SU-DHL-6 (cell line): ENCODE measurements around the gene RAB3GAP1.

ENCODE experiments used
- H2AFZ ChIP-seq: fragments of 200-600 bp; sonication (generic); 2 replicates; pipeline ENCODE4 v1.6.1; 2014; ENCODE audit warnings: low read depth, mild to moderate bottlenecking, moderate library complexity, mixed read lengths, antibody characterized with exemption, low read length; ENCODE audit not compliant: severe bottlenecking
- H3F3A ChIP-seq: fragments of 200-600 bp; shearing (Covaris generic); 2 replicates; pipeline ENCODE4 v1.6.0; 2016; ENCODE audit warnings: antibody characterized with exemption, mild to moderate bottlenecking; ENCODE audit not compliant: insufficient read depth
- H3K27ac ChIP-seq: fragments of 200-600 bp; sonication (generic); 2 replicates; pipeline ENCODE4 v1.5.1; 2016; ENCODE audit warnings: low read depth, mild to moderate bottlenecking, low read length, moderate library complexity, mixed read lengths
- H3K27me3 ChIP-seq: fragments of 200-600 bp; sonication (generic), shearing (Covaris generic); 2 replicates; pipeline ENCODE4 v1.6.0; 2014; ENCODE audit warnings: mild to moderate bottlenecking, low read length
- H3K36me3 ChIP-seq: fragments of 200-600 bp; sonication (generic); 2 replicates; pipeline ENCODE4 v1.6.1; 2014; ENCODE audit warnings: mild to moderate bottlenecking, low read length, mixed read lengths
- H3K4me2 ChIP-seq: fragments of 300-600, 200-600 bp; shearing (Covaris generic), sonication (generic); 2 replicates; pipeline ENCODE4 v1.6.0; 2014; ENCODE audit warnings: low read length, low read depth, mild to moderate bottlenecking; ENCODE audit not compliant: poor library complexity, severe bottlenecking
- H3K4me3 ChIP-seq: fragments of 200-600 bp; sonication (generic); 2 replicates; pipeline ENCODE4 v1.5.1; 2014; ENCODE audit warnings: antibody characterized with exemption, low read length, mild to moderate bottlenecking, mixed read lengths; ENCODE audit not compliant: insufficient read depth, poor library complexity, severe bottlenecking
- H3K79me2 ChIP-seq: fragments of 200-600 bp; sonication (generic); 2 replicates; pipeline ENCODE4 v1.6.1; 2014; ENCODE audit warnings: mild to moderate bottlenecking, low read length, moderate library complexity; ENCODE audit not compliant: insufficient read depth
- H3K9ac ChIP-seq: fragments of 200-600 bp; sonication (generic); 2 replicates; pipeline ENCODE4 v1.7.0; 2014; ENCODE audit warnings: mild to moderate bottlenecking, low read length
- H3K9me2 ChIP-seq: fragments of 200-600 bp; sonication (generic); replicated peaks from 2 replicates; pipeline ENCODE4 v1.6.1; 2014; ENCODE audit warnings: low read length; ENCODE audit not compliant: insufficient read depth
- H3K9me3 ChIP-seq: fragments of 200-600 bp; sonication (generic); 2 replicates; pipeline ENCODE4 v1.6.1; 2014; ENCODE audit warnings: low read length, mixed read lengths; ENCODE audit not compliant: insufficient read depth
- H4K20me1 ChIP-seq: fragments of 200-600 bp; sonication (generic); 2 replicates; pipeline ENCODE4 v1.6.1; 2014; ENCODE audit warnings: low read depth, mild to moderate bottlenecking, antibody characterized with exemption, low read length, moderate library complexity, mixed read lengths
- CTCF ChIP-seq: fragments of 200-600 bp; sonication (generic); IDR thresholded peaks from one replicate; pipeline ENCODE4 v1.5.1; 2017; ENCODE audit warnings: antibody characterized with exemption, mild to moderate bottlenecking, low read length, moderate library complexity; ENCODE audit not compliant: insufficient read depth, poor library complexity, severe bottlenecking
- EZH2phosphoT487 ChIP-seq: fragments of 200-600 bp; sonication (generic), shearing (Covaris generic); conservative IDR thresholded peaks from 2 replicates; pipeline ENCODE4 v1.6.1; 2018; ENCODE audit warnings: mild to moderate bottlenecking, antibody characterized with exemption, low read length, moderate library complexity, mixed read lengths

Gene RAB3GAP1

GRCh38 chr2:135005753-135006152, 46.3 kb upstream of the RAB3GAP1 start:
- no peak overlapping the region for H3K27ac ChIP-seq
- no peak for TF ChIP-seq CTCF

GRCh38 chr2:135009339-135009738, 42.8 kb upstream of the RAB3GAP1 start:
- Histone ChIP-seq H3K9ac (no peak overlapping the region), H4K20me1 (no peaks in the 10 kb centered on the region), H3K36me3 (no peaks in the 10 kb centered on the region), H2AFZ (no peak overlapping the region), H3K9me2 (no peaks in the 10 kb centered on the region), H3K4me2 (no peak overlapping the region), H3F3A (no peaks in the 10 kb centered on the region), H3K27me3 (no peaks in the 10 kb centered on the region), H3K27ac (no peak overlapping the region), H3K79me2 (no peaks in the 10 kb centered on the region), H3K9me3 (no peaks in the 10 kb centered on the region), H3K4me3 (no peak overlapping the region)
- TF ChIP-seq CTCF (no peak), EZH2phosphoT487 (no peak)

More at GRCh38 chr2:135005753-135006152, 46.3 kb upstream of the RAB3GAP1 start:
- Histone ChIP-seq H3K79me2 (no peaks in the 10 kb centered on the region), H2AFZ (no peak overlapping the region), H3F3A (no peaks in the 10 kb centered on the region), H4K20me1 (no peaks in the 10 kb centered on the region), H3K27me3 (no peaks in the 10 kb centered on the region), H3K9me2 (no peaks in the 10 kb centered on the region), H3K9me3 (no peaks in the 10 kb centered on the region), H3K9ac (no peak overlapping the region), H3K4me3 (no peak overlapping the region), H3K4me2 (no peak overlapping the region), H3K36me3 (no peaks in the 10 kb centered on the region)

GRCh38 chr2:135010200-135010942, 41.7 kb upstream of the RAB3GAP1 start:
- no peak overlapping the region for H3K4me3 ChIP-seq
- no peak overlapping the region for H3K4me2 ChIP-seq
- no peaks in the 10 kb centered on the region for H3K36me3 ChIP-seq
- no peak overlapping the region for H3K27ac ChIP-seq
- no peaks in the 10 kb centered on the region for H3F3A ChIP-seq
- H2AFZ ChIP-seq: no peak overlapping the region
- H3K9me3 ChIP-seq: no peaks in the 10 kb centered on the region
- H3K79me2 ChIP-seq: no peaks in the 10 kb centered on the region
- H4K20me1 ChIP-seq: no peaks in the 10 kb centered on the region
- H3K9ac ChIP-seq: no peak overlapping the region
- H3K27me3 ChIP-seq: no peaks in the 10 kb centered on the region
- no peaks in the 10 kb centered on the region for H3K9me2 ChIP-seq
- TF ChIP-seq CTCF (no peak), EZH2phosphoT487 (no peak)
